Glutamatergic neuron (in vitro differentiated cells): ENCODE measurements around the gene MAP3K12. TPM values are rescaled to one million over a fixed set of nuclear protein-coding genes. Genes with fewer than 3 reads are reported as not detected.

Experiments
- DNase-seq: peaks from one replicate; pipeline ENCODE4 v3.0.0; 2022
- H3K27ac Mint-ChIP-seq: one replicate; pipeline ENCODE4 v1.8.0; 2020; ENCODE audit warnings: mild to moderate bottlenecking, mixed read lengths, inconsistent platforms; ENCODE audit not compliant: unreplicated experiment
- H3K27me3 Mint-ChIP-seq: one replicate; pipeline ENCODE4 v1.8.0; 2020; ENCODE audit warnings: mild to moderate bottlenecking, moderate library complexity, mixed read lengths, inconsistent platforms; ENCODE audit not compliant: unreplicated experiment
- H3K36me3 Mint-ChIP-seq: one replicate; pipeline ENCODE4 v1.8.0; 2020; ENCODE audit warnings: mild to moderate bottlenecking, mixed read lengths, inconsistent platforms; ENCODE audit not compliant: unreplicated experiment
- H3K4me1 Mint-ChIP-seq: one replicate; pipeline ENCODE4 v1.8.0; 2020; ENCODE audit warnings: mild to moderate bottlenecking, low read depth, mixed read lengths, inconsistent platforms; ENCODE audit not compliant: unreplicated experiment
- H3K4me3 Mint-ChIP-seq: one replicate; pipeline ENCODE4 v1.8.0; 2020; ENCODE audit warnings: mild to moderate bottlenecking, mixed read lengths, inconsistent platforms; ENCODE audit not compliant: unreplicated experiment
- H3K9me3 Mint-ChIP-seq: one replicate; pipeline ENCODE4 v1.8.0; 2020; ENCODE audit warnings: mild to moderate bottlenecking, moderate library complexity, mixed read lengths, inconsistent platforms; ENCODE audit not compliant: unreplicated experiment
- CTCF ChIP-seq: fragments of 200-600 bp; sonication (generic); IDR thresholded peaks from one replicate; pipeline ENCODE4 v1.5.0; 2021; ENCODE audit not compliant: partially characterized antibody, unreplicated experiment
- total RNA-seq: library from RNA; stranded (reverse); fragmentation: NEBNext Ultra II Directional; extraction: Animal tissue kit (Norgen Biotek cat#: 25700); gene quantifications from one replicate; pipeline ENCODE4 v1.2.1, GENCODE V29; 2021; ENCODE audit not compliant: unreplicated experiment

MAP3K12 gene
- total RNA-seq, 1 donor from 2014 or later = 94.2 TPM

GRCh38 chr12:53530061-53530460, 30.8 kb upstream of the MAP3K12 start:
- Mint-ChIP-seq H3K27ac (no peak overlapping the region), H3K27me3 (peaks cover 2% of the 10 kb centered on the region), H3K4me1 (no peaks in the 10 kb centered on the region), H3K9me3 (no peaks in the 10 kb centered on the region), H3K36me3 (peaks cover 9% of the 10 kb centered on the region), H3K4me3 (no peak overlapping the region)
- no peak for TF ChIP-seq CTCF
- no peak for DNase-seq

GRCh38 chr12:53524476-53524875, 25.2 kb upstream of the MAP3K12 start:
- Mint-ChIP-seq H3K27ac (no peak overlapping the region), H3K36me3 (peaks cover 5% of the 10 kb centered on the region), H3K4me1 (no peaks in the 10 kb centered on the region), H3K4me3 (no peak overlapping the region), H3K27me3 (peaks cover 7% of the 10 kb centered on the region), H3K9me3 (peaks cover 2% of the 10 kb centered on the region)
- no peak for TF ChIP-seq CTCF
- DNase-seq = no peak

GRCh38 chr12:53523131-53523530, 23.9 kb upstream of the MAP3K12 start:
- peaks cover 6% of the 10 kb centered on the region for H3K27me3 Mint-ChIP-seq
- no peaks in the 10 kb centered on the region for H3K4me1 Mint-ChIP-seq
- H3K36me3 Mint-ChIP-seq = peaks cover 5% of the 10 kb centered on the region
- TF ChIP-seq CTCF = no peak
- H3K4me3 Mint-ChIP-seq = no peak overlapping the region
- DNase-seq = no peak
- no peak overlapping the region for H3K27ac Mint-ChIP-seq
- H3K9me3 Mint-ChIP-seq = peaks cover 2% of the 10 kb centered on the region

- Mint-ChIP-seq H3K9me3 (peaks cover 3% of the 10 kb centered on the region), H3K4me1 (peaks cover 17% of the 10 kb centered on the region), H3K27me3 (peaks cover 10% of the 10 kb centered on the region), H3K36me3 (peaks cover 9% of the 10 kb centered on the region), H3K4me3 (no peak overlapping the region), H3K27ac (no peak overlapping the region)
- no peak for DNase-seq
- no peak for TF ChIP-seq CTCF
Observed at GRCh38 chr12:53518381-53518780, 19.1 kb upstream of the MAP3K12 start.

- Mint-ChIP-seq H3K27ac (no peak overlapping the region), H3K4me1 (peaks cover 17% of the 10 kb centered on the region), H3K36me3 (peaks cover 9% of the 10 kb centered on the region), H3K9me3 (peaks cover 3% of the 10 kb centered on the region), H3K4me3 (no peak overlapping the region), H3K27me3 (peaks cover 10% of the 10 kb centered on the region)
- TF ChIP-seq CTCF = no peak
- no peak for DNase-seq
Observed at GRCh38 chr12:53516758-53517455, 17.6 kb upstream of the MAP3K12 start.
